Stimulated activated CD4-positive, alpha-beta T cell treated with anti-CD3 and anti-CD28 coated beads, TNF-alpha, amount 100 ng/mL, for 1 hour (primary cell): ENCODE data around the gene PDE7B.

Source experiments
- DNase-seq, 3 donors: peaks; one replicate each; pipeline ENCODE4 v3.0.0-alpha.2; 2020; ENCODE audit warnings: low read depth in 3 of 3, low spot score in 1 of 3

The PDE7B gene

GRCh38 chr6:135884136-135884535, 32.6 kb downstream of the PDE7B start:
- DNase-seq = no peak

GRCh38 chr6:135887069-135887468, 35.6 kb downstream of the PDE7B start:
- DNase-seq = no peak

GRCh38 chr6:135888818-135889217, 37.3 kb downstream of the PDE7B start:
- no peak for DNase-seq

- DNase-seq = no peak
Measured at GRCh38 chr6:135890876-135891275, 39.4 kb downstream of the PDE7B start.

DNA sequence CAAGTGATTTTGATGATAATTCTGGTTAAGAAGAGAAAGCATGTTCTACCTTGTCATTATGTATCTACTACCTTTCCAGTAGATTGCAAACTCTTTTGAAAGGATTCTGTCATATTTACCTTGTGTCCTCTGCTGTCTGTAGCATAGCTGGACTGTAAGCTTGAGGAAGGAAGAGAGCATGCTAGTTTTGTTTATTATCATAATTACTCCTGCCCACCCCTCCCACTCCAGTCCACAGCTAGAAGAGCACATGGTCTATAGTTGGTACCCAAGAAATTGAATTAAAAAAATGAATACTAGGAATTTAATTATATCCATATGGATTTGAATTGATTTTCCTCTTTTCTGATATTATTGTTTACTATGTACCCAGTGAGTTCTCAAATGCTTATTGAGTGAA, 40.2 kb downstream of the PDE7B start:
- no peak for DNase-seq

DNA sequence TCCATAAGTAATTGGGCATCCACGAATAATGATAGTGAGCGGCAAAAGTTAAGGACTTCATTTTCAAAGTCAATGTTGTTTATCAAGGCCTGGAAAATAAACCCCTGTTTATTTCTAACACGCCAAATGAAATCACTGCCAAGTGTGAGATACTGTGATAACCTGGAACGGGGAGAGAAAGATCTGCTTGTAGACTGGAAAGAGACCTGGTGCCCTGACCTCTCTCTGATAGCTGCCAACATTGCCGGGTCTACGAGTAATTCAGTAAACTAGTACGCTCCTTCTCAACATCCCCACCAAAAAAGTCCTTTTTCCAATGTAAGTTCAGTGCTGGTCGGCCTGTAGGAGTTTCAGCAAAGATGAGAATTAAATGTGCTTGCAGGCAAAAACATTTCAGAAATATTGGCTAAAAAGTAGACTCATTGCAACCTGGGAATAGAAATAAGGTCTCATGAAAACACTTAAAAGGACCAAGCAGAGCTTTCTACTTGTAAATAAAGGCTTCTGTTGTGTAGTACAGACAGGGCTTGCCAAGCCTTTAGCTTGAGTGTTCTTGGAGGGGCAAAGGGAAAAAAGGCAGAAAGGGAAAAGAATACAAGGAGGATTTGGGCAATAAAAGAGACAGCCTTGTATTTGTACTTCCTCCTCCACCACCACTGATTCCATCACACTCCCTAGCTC, 43.9 kb downstream of the PDE7B start:
- no peak for DNase-seq

GRCh38 chr6:135897087-135897486, 45.6 kb downstream of the PDE7B start:
- DNase-seq = no peak

GRCh38 chr6:135901774-135902524, 50.4 kb downstream of the PDE7B start:
- DNase-seq = no peak

DNA sequence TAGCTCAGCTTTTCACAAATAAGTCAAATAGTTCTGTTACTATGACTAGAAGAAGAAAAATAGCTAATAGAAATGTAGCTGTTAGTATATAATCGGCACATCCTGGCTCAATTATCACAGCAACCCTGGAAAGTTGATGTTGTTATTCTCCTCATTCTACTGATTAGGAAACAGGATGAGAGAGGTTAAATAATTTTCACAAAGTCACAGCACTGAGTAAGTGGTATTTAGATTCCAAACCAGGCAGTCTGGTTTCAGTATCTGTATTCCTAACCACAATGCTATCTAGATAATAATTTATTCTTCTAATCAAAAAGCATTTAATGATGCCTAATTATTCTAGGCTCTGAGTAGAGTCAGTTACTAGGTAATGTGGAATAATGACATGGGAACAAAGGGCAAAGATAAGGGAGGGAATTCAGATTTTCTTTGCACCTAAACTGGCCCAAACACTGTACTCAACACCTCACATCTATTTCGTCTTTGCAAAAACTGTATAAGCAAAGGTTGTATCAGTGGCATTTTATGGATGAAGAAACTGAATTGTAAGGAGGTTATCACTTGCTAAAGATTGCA, 51.3 kb downstream of the PDE7B start:
- no peak for DNase-seq

DNA sequence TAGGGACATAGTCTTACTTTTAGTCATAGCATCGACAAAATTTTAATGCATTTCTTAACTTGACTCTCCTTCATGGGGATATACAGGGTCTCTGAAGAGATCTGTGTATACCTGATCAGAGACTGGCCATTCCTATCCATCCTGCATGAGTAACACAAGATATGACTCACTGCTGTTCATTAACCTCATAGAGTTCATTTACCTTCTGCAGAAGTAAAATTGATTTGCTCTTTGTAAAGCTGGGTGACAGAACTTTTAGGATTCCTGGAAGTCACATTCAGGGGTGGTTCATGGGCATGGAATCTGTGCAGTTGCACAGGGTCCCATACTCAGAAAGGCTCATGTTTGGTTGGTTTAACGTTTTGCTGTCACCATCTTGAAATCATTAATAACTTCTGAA, 53.2 kb downstream of the PDE7B start:
- DNase-seq = no peak

GRCh38 chr6:135905604-135906300, 54.3 kb downstream of the PDE7B start:
- DNase-seq = no peak

GRCh38 chr6:135906542-135906941, 55.0 kb downstream of the PDE7B start:
- DNase-seq = no peak

- no peak for DNase-seq
Measured at GRCh38 chr6:135906972-135907465, 55.5 kb downstream of the PDE7B start.

DNA sequence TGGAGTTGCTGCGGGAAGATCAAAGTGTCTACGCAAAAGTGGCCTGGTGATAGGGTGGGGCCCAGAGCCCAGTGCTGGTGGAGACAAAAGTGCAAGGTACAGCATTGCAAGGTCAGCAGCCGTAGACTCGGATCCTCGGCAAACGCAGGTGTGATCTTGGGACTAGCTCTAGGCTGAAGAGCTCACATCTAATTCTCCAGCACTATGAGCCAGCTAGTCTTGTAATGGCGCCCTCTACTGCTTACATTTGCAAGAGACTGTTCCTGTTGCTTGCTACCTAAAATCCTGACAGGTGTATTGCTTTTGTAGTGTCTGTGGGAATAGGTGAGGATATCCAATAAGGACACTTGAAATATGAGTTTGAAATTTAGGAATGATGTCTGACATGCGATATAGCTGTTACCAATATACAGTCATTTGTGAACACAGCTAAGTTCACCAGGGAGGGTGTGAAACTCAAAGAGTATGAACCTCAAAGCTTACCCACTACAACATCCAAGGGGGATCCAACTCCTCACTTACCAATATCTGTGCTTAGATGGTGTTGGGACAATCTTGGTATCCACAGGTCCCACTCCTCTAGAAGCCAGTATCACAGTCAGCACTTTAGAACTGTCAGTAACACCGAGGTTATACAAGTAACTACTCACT, 58.4 kb downstream of the PDE7B start:
- peak in 2 of 3 donors; percentile 21 to 25 for DNase-seq

GRCh38 chr6:135910790-135911618, 59.5 kb downstream of the PDE7B start:
- no peak for DNase-seq

DNA sequence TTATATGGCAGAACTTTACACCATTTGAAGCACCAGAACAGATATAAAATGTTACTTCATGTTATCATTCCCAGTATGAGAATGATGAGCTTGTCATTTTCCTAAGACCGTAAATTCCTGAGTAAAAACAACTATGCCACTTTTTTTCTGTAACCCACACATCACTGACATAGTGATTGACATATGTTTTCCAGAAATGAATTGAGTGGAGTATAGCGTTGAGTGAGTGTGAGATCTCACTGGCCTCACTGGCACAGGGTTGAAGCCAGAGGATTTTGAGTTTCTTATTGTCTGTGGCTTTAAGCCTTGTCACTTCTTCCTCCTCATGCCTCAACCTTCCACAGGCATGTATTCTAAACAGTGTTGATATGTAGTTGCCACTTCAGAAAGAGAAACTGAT, 62.3 kb downstream of the PDE7B start:
- no peak for DNase-seq

GRCh38 chr6:135919026-135919425, 67.5 kb downstream of the PDE7B start:
- no peak for DNase-seq

- no peak for DNase-seq
Measured at GRCh38 chr6:135920689-135921088, 69.2 kb downstream of the PDE7B start.

DNA sequence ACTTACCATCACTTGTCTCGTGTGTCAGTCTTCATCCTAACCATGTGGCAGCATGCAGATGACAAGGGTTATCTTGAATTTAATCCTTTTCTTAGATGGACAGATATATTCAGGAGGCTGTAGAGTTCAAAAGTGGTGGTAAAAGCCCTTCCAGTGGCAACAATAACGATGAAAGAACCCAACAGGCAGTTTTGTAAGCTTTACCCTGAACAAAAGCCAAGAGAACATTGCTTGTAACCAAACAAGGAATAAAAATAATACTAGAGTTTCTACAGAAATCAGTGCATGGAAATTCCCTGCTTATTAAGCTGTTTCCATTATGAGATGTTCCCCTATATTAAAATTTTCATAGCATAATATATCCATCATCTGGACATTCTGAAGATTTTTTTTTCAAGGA, 69.7 kb downstream of the PDE7B start:
- no peak for DNase-seq

DNA sequence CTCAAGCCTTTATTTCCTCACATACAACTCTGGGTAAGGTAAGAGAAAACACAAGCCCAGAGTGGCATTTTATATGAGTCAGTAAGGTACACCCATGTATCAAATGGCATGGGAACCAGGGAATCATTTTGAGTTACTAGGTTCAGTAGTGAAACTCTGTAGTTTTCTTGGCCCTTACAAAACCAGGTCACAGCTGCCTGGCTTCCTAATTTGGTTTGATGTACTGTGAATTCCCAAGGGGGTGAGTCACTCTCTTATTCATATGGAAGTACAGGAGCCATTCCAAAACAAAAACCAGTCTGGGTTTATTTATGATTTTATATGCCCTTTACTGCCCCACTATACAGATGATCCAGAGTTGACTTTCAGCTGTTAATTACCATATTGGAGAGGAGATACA, 70.7 kb downstream of the PDE7B start:
- no peak for DNase-seq
